Endothelial cell of umbilical vein (primary cell): ENCODE results near the gene RANBP6. TPM values are rescaled to one million over a fixed set of nuclear protein-coding genes. Genes with fewer than 3 reads are reported as not detected.

ENCODE experiments used
- BruUV-seq: library from RNA; stranded (reverse); fragments of 400-500 nt; replicated peaks from 2 replicates; lab custom pipeline; 2021; lab: Mats Ljungman, UMichigan
- CTCF ChIA-PET: fragments of 300-600, 350-600 bp; sonication (Branson Sonifier 250); formaldehyde crosslinking; loops from one replicate; lab custom pipeline; 2021; ENCODE audit warnings: antibody characterized with exemption, inconsistent platforms; lab: Charles Lee
- POLR2A ChIA-PET: fragments of 300-600, 350-600 bp; sonication (Branson Sonifier 250); formaldehyde crosslinking; loops from one replicate; lab custom pipeline; 2021; ENCODE audit warnings: antibody characterized with exemption, inconsistent platforms; lab: Charles Lee
- DNase-seq: peaks from one replicate; pipeline ENCODE4 v3.0.0-alpha.2; 2011; ENCODE audit warnings: low read depth, low spot score
- FAIRE-seq: peaks from 2 replicates; lab custom pipeline; 2011; peaks lifted over from hg19 to GRCh38; lab: Jason Lieb, UNC
- H2AFZ ChIP-seq: 2 replicates; pipeline ENCODE4 v1.6.0; 2012; ENCODE audit warnings: low read depth, low read length, control low read depth, inconsistent platforms
- H3K27ac ChIP-seq: 2 replicates; pipeline ENCODE4 v1.5.1; 2011; ENCODE audit warnings: low read depth, mild to moderate bottlenecking, control low read depth, low read length, moderate library complexity; ENCODE audit not compliant: insufficient read depth
- H3K27me3 ChIP-seq, 2 experiments: 2 replicates each; pipeline versions ENCODE4 v1.6.0 to v1.6.1; 2011; ENCODE audit warnings: low read length in 2 of 2, mixed read lengths in 1 of 2; ENCODE audit not compliant: control insufficient read depth in 2 of 2, insufficient read depth in 2 of 2
- H3K36me3 ChIP-seq, 2 experiments: 2 replicates in 1 of 2; 3 replicates in 1 of 2; pipeline ENCODE4 v1.5.1; 2011; ENCODE audit warnings: low read length in 2 of 2, mild to moderate bottlenecking in 1 of 2, moderate library complexity in 1 of 2; ENCODE audit not compliant: control insufficient read depth in 2 of 2, insufficient read depth in 2 of 2; ENCODE audit errors: extremely low read depth in 1 of 2
- H3K4me1 ChIP-seq: 3 replicates; pipeline ENCODE4 v1.5.1; 2011; ENCODE audit warnings: mild to moderate bottlenecking, low read length; ENCODE audit not compliant: control insufficient read depth, insufficient read depth; ENCODE audit errors: extremely low read depth
- H3K4me2 ChIP-seq: 2 replicates; pipeline ENCODE4 v1.6.1; 2011; ENCODE audit warnings: low read length, control low read depth, mixed read lengths; ENCODE audit not compliant: insufficient read depth
- H3K4me3 ChIP-seq, 3 experiments: fragments of 200-600 bp in 1 of 3; sonication (generic), shearing (Covaris generic) in 1 of 3; replicated peaks in 1 of 3; 2 replicates each; pipeline ENCODE4 v1.5.1; 2011 to 2016; ENCODE audit warnings: control low read depth in 3 of 3, low read length in 3 of 3, mild to moderate bottlenecking in 2 of 3, inconsistent platforms in 1 of 3, low read depth in 1 of 3, moderate library complexity in 1 of 3; ENCODE audit not compliant: insufficient read depth in 1 of 3
- H3K79me2 ChIP-seq: 2 replicates; pipeline ENCODE4 v1.6.0; 2012; ENCODE audit warnings: low read length, inconsistent platforms; ENCODE audit not compliant: control insufficient read depth, insufficient read depth
- H3K9ac ChIP-seq: replicated peaks from 2 replicates; pipeline ENCODE3; 2011; ENCODE audit warnings: low read length, control low read depth; ENCODE audit not compliant: insufficient read depth; ENCODE audit errors: extremely low read depth
- H3K9me1 ChIP-seq: replicated peaks from 3 replicates; pipeline ENCODE4 v1.6.0; 2011; ENCODE audit warnings: mild to moderate bottlenecking, low read length; ENCODE audit not compliant: control insufficient read depth, insufficient read depth; ENCODE audit errors: extremely low read depth
- H3K9me3 ChIP-seq: replicated peaks from 2 replicates; pipeline ENCODE4 v1.5.1; 2012; ENCODE audit warnings: low read length, inconsistent platforms; ENCODE audit not compliant: control insufficient read depth, insufficient read depth
- H4K20me1 ChIP-seq: replicated peaks from 2 replicates; pipeline ENCODE3; 2011; ENCODE audit warnings: mild to moderate bottlenecking, low read length; ENCODE audit not compliant: control insufficient read depth, insufficient read depth; ENCODE audit errors: extremely low read depth
- EZH2 ChIP-seq: IDR thresholded peaks from 2 replicates; pipeline ENCODE4 v1.6.1; 2012; ENCODE audit warnings: borderline replicate concordance, low read depth, mild to moderate bottlenecking, moderate library complexity, low read length, inconsistent platforms; ENCODE audit not compliant: severe bottlenecking
- FOS ChIP-seq: IDR thresholded peaks from 2 replicates; pipeline ENCODE4 v1.6.1; 2011; ENCODE audit warnings: mild to moderate bottlenecking, low read length, moderate library complexity, borderline replicate concordance; ENCODE audit not compliant: insufficient read depth
- GATA2 ChIP-seq: IDR thresholded peaks from 2 replicates; pipeline ENCODE4 v1.7.0; 2011; ENCODE audit warnings: low read depth, mild to moderate bottlenecking, moderate library complexity, mixed read lengths, low read length; ENCODE audit not compliant: insufficient read length, insufficient read depth
- JUN ChIP-seq: IDR thresholded peaks from 2 replicates; pipeline ENCODE4 v1.6.1; 2011; ENCODE audit warnings: borderline replicate concordance, low read depth; ENCODE audit not compliant: insufficient read length, insufficient read depth
- MYC ChIP-seq: IDR thresholded peaks from one replicate; pipeline ENCODE4 v1.6.1; 2011; ENCODE audit warnings: mild to moderate bottlenecking, low read depth, low read length
- POLR2A ChIP-seq: IDR thresholded peaks from 2 replicates; pipeline ENCODE4 v1.6.1; 2012; ENCODE audit warnings: low read depth, mild to moderate bottlenecking, control low read depth, low read length
- POLR2AphosphoS5 ChIP-seq: IDR thresholded peaks from 2 replicates; pipeline ENCODE4 v1.6.1; 2012; ENCODE audit warnings: low read depth, mild to moderate bottlenecking, control low read depth, low read length, moderate library complexity; ENCODE audit not compliant: insufficient read depth
- dilution Hi-C: fragments of 300-500 bp; cut with MboI; formaldehyde crosslinking; loops from one replicate; pipeline ENCODE4 v1.15.0; 2019; ENCODE audit warnings: low sequenced_read_pairs; ENCODE audit not compliant: extremely low pct_ligation_motif_present
- intact Hi-C: fragments of 100-400 bp; cut with micrococcal nuclease; formaldehyde crosslinking; loops from one replicate; pipeline ENCODE4 v1.10.0; 2022
- polyA plus RNA-seq, 4 experiments: library from polyadenylated mRNA; depleted of rRNA in 3 of 4; stranded (reverse) in 3 of 4; unstranded in 1 of 4; fragments of >200 nt; gene quantifications; 2 replicates each; pipeline versions ENCODE4 v1.2.1 to v1.2.3, GENCODE V29; 2011 to 2012; ENCODE audit warnings: missing spikeins in 1 of 4
- total RNA-seq: library from RNA; stranded (reverse); gene quantifications from 2 replicates; pipeline ENCODE4 v1.2.3, GENCODE V29; 2021
- TF ChIP-seq, protein P1 (sequence below), 2 donors: IDR thresholded peaks; 1 replicate in 1 of 2; 2 replicates in 1 of 2; pipeline ENCODE4 v1.5.1; 2011; ENCODE audit warnings: low read length in 2 of 2, mild to moderate bottlenecking in 2 of 2, moderate library complexity in 2 of 2, control low read depth in 1 of 2, inconsistent platforms in 1 of 2, low read depth in 1 of 2; ENCODE audit not compliant: insufficient read depth in 1 of 2; ENCODE audit errors: extremely low read depth in 1 of 2
- TF ChIP-seq, protein P2 (sequence below): IDR thresholded peaks from 2 replicates; pipeline ENCODE4 v1.6.1; 2011; ENCODE audit not compliant: insufficient read depth, insufficient read length

The RANBP6 gene
- total and polyA plus RNA-seq, 2 donors (not counting 3 experiments of a cell fraction or from before 2014, with no cell fraction given) = 5.3 to 20.9 TPM

DNA sequence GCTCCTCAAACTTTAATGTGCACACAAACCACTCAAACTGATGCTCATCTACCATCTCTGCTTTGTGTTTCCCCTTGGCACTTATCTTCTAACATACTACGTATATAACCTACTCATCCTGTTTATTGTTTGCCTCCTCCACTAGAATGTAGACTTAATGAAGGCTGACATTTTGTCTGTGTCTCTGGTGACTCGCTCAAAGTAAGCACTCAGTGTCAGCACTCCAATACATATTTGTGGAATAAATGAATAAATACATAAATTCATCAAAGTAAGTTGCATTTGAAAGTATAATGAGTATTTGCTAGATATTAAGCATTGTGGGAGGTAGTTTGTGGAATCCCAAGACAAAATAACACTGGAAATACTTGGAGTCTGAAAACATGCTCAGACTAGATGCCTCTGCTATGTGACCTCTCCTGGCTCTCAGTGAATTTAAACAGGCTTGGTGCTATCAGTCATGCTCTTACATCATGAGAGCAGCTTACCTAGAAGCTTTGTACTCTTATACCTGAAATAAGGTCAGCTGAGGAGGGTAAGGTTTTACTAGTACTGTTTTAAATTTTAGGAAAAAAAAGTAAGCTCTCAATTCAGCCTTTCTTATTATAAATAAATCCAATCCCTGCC, 37.0 kb upstream of the RANBP6 start:
- no peaks in the 10 kb centered on the region for H3K9me3 ChIP-seq
- no peaks in the 10 kb centered on the region for H3K9me1 ChIP-seq
- H3K9ac ChIP-seq = no peak overlapping the region
- DNase-seq (no peak), FAIRE-seq (no peak)
- no peaks in the 10 kb centered on the region for H3K36me3 ChIP-seq
- H3K79me2 ChIP-seq = no peaks in the 10 kb centered on the region
- no peak overlapping the region for H3K4me2 ChIP-seq
- intact Hi-C loops = loop anchor here (10.0 kb wide), 1 partner anchor 432 kb away; no protein-coding TSS in a partner anchor
- peak overlapping the region; percentile 59 for H2AFZ ChIP-seq
- ChIA-PET CTCF (interaction anchor here (0.9 to 6.5 kb wide), 5 partner anchors 28 to 255 kb away, joined by 3 to 417 read pairs (median 110); partner anchors contain the start of gene MLANA), POLR2A (no interaction called here)
- no peaks in the 10 kb centered on the region for H4K20me1 ChIP-seq
- peaks cover 2 to 4% of the 10 kb centered on the region in 2 experiments for H3K27me3 ChIP-seq
- no peak overlapping the region for H3K4me3 ChIP-seq
- TF ChIP-seq POLR2AphosphoS5 (no peak), JUN (peak; percentile 1)
- dilution Hi-C loops = no loop called here
- no peak overlapping the region for H3K27ac ChIP-seq
- no peaks in the 10 kb centered on the region for H3K4me1 ChIP-seq
- BruUV-seq = no TSS peak

DNA sequence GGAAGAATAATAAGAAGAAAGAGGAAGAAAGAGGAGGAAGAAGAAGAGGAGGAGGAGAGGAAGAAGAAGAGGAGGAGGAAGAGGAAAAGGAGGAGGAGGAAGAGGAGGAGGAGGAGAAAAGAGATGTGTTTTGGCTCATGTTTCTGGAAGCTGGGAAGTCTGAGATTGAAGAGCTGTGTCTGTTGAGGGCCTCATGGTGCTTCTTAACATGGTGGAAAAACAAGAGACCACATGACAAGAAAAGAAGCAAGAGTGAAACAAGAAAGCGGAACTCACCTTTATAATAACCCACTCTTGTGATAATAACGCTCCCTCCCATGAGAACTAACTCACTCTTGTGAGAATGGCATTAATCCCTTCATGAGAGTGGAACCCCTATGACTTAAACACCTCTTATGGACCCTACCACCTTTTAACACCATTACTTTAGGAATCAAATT, 36.1 kb upstream of the RANBP6 start:
- FAIRE-seq (no peak), DNase-seq (no peak)
- Histone ChIP-seq H3K79me2 (no peaks in the 10 kb centered on the region), H3K9me3 (no peaks in the 10 kb centered on the region), H2AFZ (no peak overlapping the region), H4K20me1 (no peaks in the 10 kb centered on the region), H3K4me1 (no peaks in the 10 kb centered on the region), H3K36me3 (no peaks in the 10 kb centered on the region), H3K4me3 (no peak overlapping the region), H3K9ac (no peak overlapping the region), H3K27ac (no peak overlapping the region), H3K27me3 (peaks cover 2 to 7% of the 10 kb centered on the region in 2 experiments), H3K9me1 (no peaks in the 10 kb centered on the region), H3K4me2 (no peak overlapping the region)
- ChIA-PET POLR2A (interaction anchor here (0.6 kb wide), 1 partner anchor 231 kb away, joined by 3 read pairs; no protein-coding TSS in a partner anchor), CTCF (interaction anchor here (0.9 to 6.5 kb wide), 3 partner anchors 164 to 256 kb away, joined by 3 to 417 read pairs (median 192); partner anchors contain the start of gene MLANA)
- TF ChIP-seq JUN (no peak), GATA2 (no peak), FOS (no peak), POLR2A (no peak), POLR2AphosphoS5 (no peak), MYC (no peak), EZH2 (no peak)
- TF ChIP-seq, protein P1, sequence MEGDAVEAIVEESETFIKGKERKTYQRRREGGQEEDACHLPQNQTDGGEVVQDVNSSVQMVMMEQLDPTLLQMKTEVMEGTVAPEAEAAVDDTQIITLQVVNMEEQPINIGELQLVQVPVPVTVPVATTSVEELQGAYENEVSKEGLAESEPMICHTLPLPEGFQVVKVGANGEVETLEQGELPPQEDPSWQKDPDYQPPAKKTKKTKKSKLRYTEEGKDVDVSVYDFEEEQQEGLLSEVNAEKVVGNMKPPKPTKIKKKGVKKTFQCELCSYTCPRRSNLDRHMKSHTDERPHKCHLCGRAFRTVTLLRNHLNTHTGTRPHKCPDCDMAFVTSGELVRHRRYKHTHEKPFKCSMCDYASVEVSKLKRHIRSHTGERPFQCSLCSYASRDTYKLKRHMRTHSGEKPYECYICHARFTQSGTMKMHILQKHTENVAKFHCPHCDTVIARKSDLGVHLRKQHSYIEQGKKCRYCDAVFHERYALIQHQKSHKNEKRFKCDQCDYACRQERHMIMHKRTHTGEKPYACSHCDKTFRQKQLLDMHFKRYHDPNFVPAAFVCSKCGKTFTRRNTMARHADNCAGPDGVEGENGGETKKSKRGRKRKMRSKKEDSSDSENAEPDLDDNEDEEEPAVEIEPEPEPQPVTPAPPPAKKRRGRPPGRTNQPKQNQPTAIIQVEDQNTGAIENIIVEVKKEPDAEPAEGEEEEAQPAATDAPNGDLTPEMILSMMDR (IDR thresholded peaks at IDR 0.05; ENCODE audit: extremely low read depth in 1 of 2, insufficient read depth in 1 of 2, low read depth in 1 of 2, low read length in 2 of 2) = no peak
- TF ChIP-seq, protein P2, sequence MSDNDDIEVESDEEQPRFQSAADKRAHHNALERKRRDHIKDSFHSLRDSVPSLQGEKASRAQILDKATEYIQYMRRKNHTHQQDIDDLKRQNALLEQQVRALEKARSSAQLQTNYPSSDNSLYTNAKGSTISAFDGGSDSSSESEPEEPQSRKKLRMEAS = no peak
- no TSS peak for BruUV-seq
- intact Hi-C loops (loop anchor here (10.0 kb wide), 1 partner anchor 433 kb away; no protein-coding TSS in a partner anchor), dilution Hi-C loops (no loop called here)
